SU-DHL-6 (cell line): ENCODE results near the gene DSTN.

ENCODE experiments used
- H2AFZ ChIP-seq: fragments of 200-600 bp; sonication (generic); 2 replicates; pipeline ENCODE4 v1.6.1; 2014; ENCODE audit warnings: low read depth, mild to moderate bottlenecking, moderate library complexity, mixed read lengths, antibody characterized with exemption, low read length; ENCODE audit not compliant: severe bottlenecking
- H3F3A ChIP-seq: fragments of 200-600 bp; shearing (Covaris generic); 2 replicates; pipeline ENCODE4 v1.6.0; 2016; ENCODE audit warnings: antibody characterized with exemption, mild to moderate bottlenecking; ENCODE audit not compliant: insufficient read depth
- H3K27ac ChIP-seq: fragments of 200-600 bp; sonication (generic); 2 replicates; pipeline ENCODE4 v1.5.1; 2016; ENCODE audit warnings: low read depth, mild to moderate bottlenecking, low read length, moderate library complexity, mixed read lengths
- H3K27me3 ChIP-seq: fragments of 200-600 bp; sonication (generic), shearing (Covaris generic); 2 replicates; pipeline ENCODE4 v1.6.0; 2014; ENCODE audit warnings: mild to moderate bottlenecking, low read length
- H3K36me3 ChIP-seq: fragments of 200-600 bp; sonication (generic); 2 replicates; pipeline ENCODE4 v1.6.1; 2014; ENCODE audit warnings: mild to moderate bottlenecking, low read length, mixed read lengths
- H3K4me2 ChIP-seq: fragments of 300-600, 200-600 bp; shearing (Covaris generic), sonication (generic); 2 replicates; pipeline ENCODE4 v1.6.0; 2014; ENCODE audit warnings: low read length, low read depth, mild to moderate bottlenecking; ENCODE audit not compliant: poor library complexity, severe bottlenecking
- H3K4me3 ChIP-seq: fragments of 200-600 bp; sonication (generic); 2 replicates; pipeline ENCODE4 v1.5.1; 2014; ENCODE audit warnings: antibody characterized with exemption, low read length, mild to moderate bottlenecking, mixed read lengths; ENCODE audit not compliant: insufficient read depth, poor library complexity, severe bottlenecking
- H3K79me2 ChIP-seq: fragments of 200-600 bp; sonication (generic); 2 replicates; pipeline ENCODE4 v1.6.1; 2014; ENCODE audit warnings: mild to moderate bottlenecking, low read length, moderate library complexity; ENCODE audit not compliant: insufficient read depth
- H3K9ac ChIP-seq: fragments of 200-600 bp; sonication (generic); 2 replicates; pipeline ENCODE4 v1.7.0; 2014; ENCODE audit warnings: mild to moderate bottlenecking, low read length
- H3K9me2 ChIP-seq: fragments of 200-600 bp; sonication (generic); replicated peaks from 2 replicates; pipeline ENCODE4 v1.6.1; 2014; ENCODE audit warnings: low read length; ENCODE audit not compliant: insufficient read depth
- H3K9me3 ChIP-seq: fragments of 200-600 bp; sonication (generic); 2 replicates; pipeline ENCODE4 v1.6.1; 2014; ENCODE audit warnings: low read length, mixed read lengths; ENCODE audit not compliant: insufficient read depth
- H4K20me1 ChIP-seq: fragments of 200-600 bp; sonication (generic); 2 replicates; pipeline ENCODE4 v1.6.1; 2014; ENCODE audit warnings: low read depth, mild to moderate bottlenecking, antibody characterized with exemption, low read length, moderate library complexity, mixed read lengths
- CTCF ChIP-seq: fragments of 200-600 bp; sonication (generic); IDR thresholded peaks from one replicate; pipeline ENCODE4 v1.5.1; 2017; ENCODE audit warnings: antibody characterized with exemption, mild to moderate bottlenecking, low read length, moderate library complexity; ENCODE audit not compliant: insufficient read depth, poor library complexity, severe bottlenecking
- EZH2phosphoT487 ChIP-seq: fragments of 200-600 bp; sonication (generic), shearing (Covaris generic); conservative IDR thresholded peaks from 2 replicates; pipeline ENCODE4 v1.6.1; 2018; ENCODE audit warnings: mild to moderate bottlenecking, antibody characterized with exemption, low read length, moderate library complexity, mixed read lengths

The DSTN gene

GRCh38 chr20:17523326-17523725, 46.5 kb upstream of the DSTN start:
- Histone ChIP-seq H3K4me3 (no peak overlapping the region), H4K20me1 (no peaks in the 10 kb centered on the region), H3F3A (no peaks in the 10 kb centered on the region), H2AFZ (no peak overlapping the region), H3K79me2 (no peaks in the 10 kb centered on the region), H3K9me2 (no peaks in the 10 kb centered on the region), H3K4me2 (no peak overlapping the region), H3K9ac (no peak overlapping the region), H3K27me3 (no peaks in the 10 kb centered on the region), H3K36me3 (no peaks in the 10 kb centered on the region), H3K9me3 (no peaks in the 10 kb centered on the region), H3K27ac (no peak overlapping the region)
- TF ChIP-seq EZH2phosphoT487 (no peak), CTCF (no peak)

- no peaks in the 10 kb centered on the region for H3K27me3 ChIP-seq
- H3F3A ChIP-seq, result no peaks in the 10 kb centered on the region
- no peaks in the 10 kb centered on the region for H3K9me3 ChIP-seq
- no peak overlapping the region for H3K4me3 ChIP-seq
- H3K9ac ChIP-seq, result no peak overlapping the region
- TF ChIP-seq EZH2phosphoT487, result no peak
- TF ChIP-seq CTCF, result no peak
- H3K79me2 ChIP-seq, result no peaks in the 10 kb centered on the region
- no peaks in the 10 kb centered on the region for H3K36me3 ChIP-seq
- no peaks in the 10 kb centered on the region for H4K20me1 ChIP-seq
- H3K9me2 ChIP-seq, result no peaks in the 10 kb centered on the region
- no peak overlapping the region for H3K4me2 ChIP-seq
- H2AFZ ChIP-seq, result no peak overlapping the region
- H3K27ac ChIP-seq, result no peak overlapping the region
Measured at GRCh38 chr20:17524560-17524959, 45.3 kb upstream of the DSTN start.

- TF ChIP-seq CTCF (no peak), EZH2phosphoT487 (no peak)
- Histone ChIP-seq H3K79me2 (no peaks in the 10 kb centered on the region), H3K4me2 (no peak overlapping the region), H3K9me3 (no peaks in the 10 kb centered on the region), H3K27ac (no peak overlapping the region), H3K9ac (no peak overlapping the region), H3K9me2 (no peaks in the 10 kb centered on the region), H3K36me3 (no peaks in the 10 kb centered on the region), H3F3A (no peaks in the 10 kb centered on the region), H3K27me3 (no peaks in the 10 kb centered on the region), H2AFZ (no peak overlapping the region), H4K20me1 (no peaks in the 10 kb centered on the region), H3K4me3 (no peak overlapping the region)
Measured at GRCh38 chr20:17525132-17525531, 44.7 kb upstream of the DSTN start.

- no peak for TF ChIP-seq CTCF
- no peak for TF ChIP-seq EZH2phosphoT487
- H3K36me3 ChIP-seq, result no peaks in the 10 kb centered on the region
- no peaks in the 10 kb centered on the region for H3K9me2 ChIP-seq
- no peaks in the 10 kb centered on the region for H3K9me3 ChIP-seq
- no peak overlapping the region for H2AFZ ChIP-seq
- no peaks in the 10 kb centered on the region for H3K27me3 ChIP-seq
- H3K79me2 ChIP-seq, result no peaks in the 10 kb centered on the region
- no peak overlapping the region for H3K4me2 ChIP-seq
- H3K9ac ChIP-seq, result no peak overlapping the region
- H3K4me3 ChIP-seq, result no peak overlapping the region
- H4K20me1 ChIP-seq, result no peaks in the 10 kb centered on the region
- no peak overlapping the region for H3K27ac ChIP-seq
- H3F3A ChIP-seq, result no peaks in the 10 kb centered on the region
Measured at GRCh38 chr20:17525650-17526049, 44.2 kb upstream of the DSTN start.
